Hepatocyte (in vitro differentiated cells): ENCODE data around the gene WDR86. TPM values are rescaled to one million over a fixed set of nuclear protein-coding genes. Genes with fewer than 3 reads are reported as not detected.

Experiments used
- DNase-seq: peaks from one replicate; pipeline ENCODE4 v3.0.0-alpha.2; 2016; ENCODE audit warnings: low spot score
- H2AFZ ChIP-seq: fragments of 200-600 bp; sonication (generic); 2 replicates; pipeline ENCODE4 v1.6.0; 2016; ENCODE audit warnings: antibody characterized with exemption, mild to moderate bottlenecking
- H3K27ac ChIP-seq: fragments of 200-600 bp; sonication (generic); 2 replicates; pipeline ENCODE4 v1.5.1; 2016; ENCODE audit warnings: mild to moderate bottlenecking
- H3K27me3 ChIP-seq: fragments of 200-600 bp; sonication (generic); 2 replicates; pipeline ENCODE4 v1.6.1; 2016
- H3K36me3 ChIP-seq: fragments of 200-600 bp; sonication (generic); replicated peaks from 2 replicates; pipeline ENCODE4 v1.5.1; 2016; ENCODE audit warnings: low read depth; ENCODE audit not compliant: insufficient read depth
- H3K4me1 ChIP-seq: fragments of 200-600 bp; sonication (generic); 2 replicates; pipeline ENCODE4 v1.5.1; 2016; ENCODE audit warnings: mild to moderate bottlenecking, moderate library complexity; ENCODE audit not compliant: insufficient read depth
- H3K4me2 ChIP-seq: fragments of 200-600 bp; sonication (generic); 2 replicates; pipeline ENCODE4 v1.6.0; 2016
- H3K4me3 ChIP-seq: fragments of 200-600 bp; sonication (generic); 2 replicates; pipeline ENCODE4 v1.5.1; 2016; ENCODE audit warnings: mild to moderate bottlenecking
- H3K79me2 ChIP-seq: fragments of 200-600 bp; sonication (generic); 2 replicates; pipeline ENCODE4 v1.6.0; 2017; ENCODE audit warnings: mild to moderate bottlenecking
- H3K9me2 ChIP-seq: fragments of 200-600 bp; sonication (generic); replicated peaks from 2 replicates; pipeline ENCODE4 v1.6.0; 2017; ENCODE audit warnings: mild to moderate bottlenecking; ENCODE audit not compliant: insufficient read depth
- H3K9me3 ChIP-seq: fragments of 200-600 bp; sonication (generic); 2 replicates; pipeline ENCODE4 v1.5.1; 2016; ENCODE audit warnings: low read depth, mild to moderate bottlenecking
- H4K20me1 ChIP-seq: fragments of 200-600 bp; sonication (generic); 2 replicates; pipeline ENCODE4 v1.6.0; 2016; ENCODE audit warnings: mild to moderate bottlenecking; ENCODE audit not compliant: insufficient read depth, poor library complexity, severe bottlenecking
- CTCF ChIP-seq: fragments of 200-600 bp; sonication (generic); IDR thresholded peaks from 2 replicates; pipeline ENCODE4 v1.5.1; 2016; ENCODE audit warnings: antibody characterized with exemption, mild to moderate bottlenecking; ENCODE audit not compliant: poor library complexity
- EZH2 ChIP-seq: fragments of 200-600 bp; sonication (generic); IDR thresholded peaks from 2 replicates; pipeline ENCODE4 v1.6.1; 2016; ENCODE audit warnings: antibody characterized with exemption, mild to moderate bottlenecking, borderline replicate concordance
- EZH2phosphoT487 ChIP-seq: fragments of 200-600 bp; sonication (generic); IDR thresholded peaks from one replicate; pipeline ENCODE4 v1.6.1; 2018; ENCODE audit warnings: antibody characterized with exemption, mild to moderate bottlenecking, low read depth, moderate library complexity; ENCODE audit not compliant: unreplicated experiment, severe bottlenecking
- WGBS: methylation state at CpG from one replicate; pipeline ENCODE4 v1.1.6; 2016; ENCODE audit warnings: low lambda C conversion rate; ENCODE audit errors: missing lambda C conversion rate; 5-methylcytosine and 5-hydroxymethylcytosine counted together
- polyA plus RNA-seq: library from polyadenylated mRNA; unstranded; fragments of >200 nt; fragmentation: Nextera tagmentation; extraction: Ambion mirVana; gene quantifications from 2 replicates; pipeline ENCODE4 v1.2.1, GENCODE V29; 2016
- total RNA-seq: library from RNA; depleted of rRNA; stranded (reverse); fragments of >200 nt; gene quantifications from 2 replicates; pipeline ENCODE4 v1.2.3, GENCODE V29; 2014

WDR86 gene
- total and polyA plus RNA-seq, 2 experiments from 2014 or later: 10.6 to 12.4 TPM

- WGBS: 90% methylated on average over 16 of the region's 16 CpGs
- Histone ChIP-seq H3K4me3 (no peak overlapping the region), H3K4me2 (no peak overlapping the region), H3K4me1 (peaks cover 21% of the 10 kb centered on the region), H3K36me3 (no peaks in the 10 kb centered on the region), H3K27ac (no peak overlapping the region), H3K27me3 (no peaks in the 10 kb centered on the region), H3K9me3 (no peaks in the 10 kb centered on the region), H3K79me2 (no peaks in the 10 kb centered on the region), H4K20me1 (no peaks in the 10 kb centered on the region), H3K9me2 (no peaks in the 10 kb centered on the region), H2AFZ (no peak overlapping the region)
- no peak for TF ChIP-seq EZH2
- no peak for TF ChIP-seq EZH2phosphoT487
- no peak for TF ChIP-seq CTCF
- no peak for DNase-seq
These were observed 7.6 kb downstream of the WDR86 start for GRCh38 chr7:151402029-151402835.

GRCh38 chr7:151400626-151401315 lies 9.1 kb downstream of the WDR86 start:
- H3K4me1 ChIP-seq: peaks cover 21% of the 10 kb centered on the region
- H3K36me3 ChIP-seq: no peaks in the 10 kb centered on the region
- TF ChIP-seq EZH2 (no peak), EZH2phosphoT487 (no peak), CTCF (no peak)
- no peaks in the 10 kb centered on the region for H3K27me3 ChIP-seq
- H3K4me3 ChIP-seq: no peak overlapping the region
- no peak overlapping the region for H2AFZ ChIP-seq
- no peak overlapping the region for H3K4me2 ChIP-seq
- no peak overlapping the region for H3K27ac ChIP-seq
- DNase-seq: no peak
- no peaks in the 10 kb centered on the region for H3K9me2 ChIP-seq
- no peaks in the 10 kb centered on the region for H3K9me3 ChIP-seq
- H3K79me2 ChIP-seq: no peaks in the 10 kb centered on the region
- H4K20me1 ChIP-seq: no peaks in the 10 kb centered on the region
- 86% methylated on average over 14 of the region's 14 CpGs for WGBS

- no peaks in the 10 kb centered on the region for H3K36me3 ChIP-seq
- no peak overlapping the region for H2AFZ ChIP-seq
- H3K27me3 ChIP-seq: no peaks in the 10 kb centered on the region
- no peaks in the 10 kb centered on the region for H3K79me2 ChIP-seq
- no peak overlapping the region for H3K4me2 ChIP-seq
- H3K4me3 ChIP-seq: no peak overlapping the region
- H3K4me1 ChIP-seq: peaks cover 20% of the 10 kb centered on the region
- TF ChIP-seq CTCF: no peak
- no peak for TF ChIP-seq EZH2
- no peak for TF ChIP-seq EZH2phosphoT487
- WGBS: 88% methylated on average over 14 of the region's 14 CpGs
- DNase-seq: no peak
- H3K9me3 ChIP-seq: no peaks in the 10 kb centered on the region
- H4K20me1 ChIP-seq: no peaks in the 10 kb centered on the region
- no peaks in the 10 kb centered on the region for H3K9me2 ChIP-seq
- H3K27ac ChIP-seq: no peak overlapping the region
These were observed 9.9 kb downstream of the WDR86 start for GRCh38 chr7:151399906-151400305.
